Skin of body (tissue), 2 donors: ENCODE data around the gene SNX3. TPM values are rescaled to one million over a fixed set of nuclear protein-coding genes. Genes with fewer than 3 reads are reported as not detected.
"Not testable (repeated sequence)": the region's sequence is repeated elsewhere in the genome, so short reads cannot be mapped to it uniquely, and the experiment has no call there.

Source experiments
- DNase-seq: peaks from one replicate; lab custom pipeline; 2025; lab: John Stamatoyannopoulos, UW
- total RNA-seq: library from RNA; depleted of rRNA; stranded (reverse); fragments of >200 nt; gene quantifications from one replicate; pipeline ENCODE4 v1.2.3, GENCODE V29; 2014

Gene SNX3
- total RNA-seq, 1 donor from 2014 or later, result 166 TPM

- no peak for DNase-seq
Observed at GRCh38 chr6:108260126-108260808, 573 bp downstream of the SNX3 start.

- no peak for DNase-seq
Observed at GRCh38 chr6:108254433-108255410, 6.1 kb downstream of the SNX3 start.

DNA sequence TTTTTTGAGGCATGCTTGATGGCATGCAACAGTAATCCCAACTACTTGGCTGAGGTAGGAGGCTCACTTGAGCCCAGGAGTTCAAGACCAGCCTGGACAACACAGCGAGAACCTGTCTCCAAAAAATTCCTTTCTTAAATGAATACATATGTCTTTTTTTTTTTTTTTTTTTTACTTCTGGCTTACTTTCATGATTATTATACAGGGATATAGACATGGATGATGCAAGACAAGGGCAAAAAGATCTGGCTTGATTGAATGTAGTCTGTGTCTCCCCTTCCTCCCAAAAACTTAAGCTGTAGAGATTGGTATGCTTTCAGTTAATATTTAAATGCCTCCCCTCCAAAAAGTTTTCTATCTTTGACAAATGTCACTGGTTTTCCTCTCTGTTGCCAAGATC is 7.6 kb downstream of the SNX3 start:
- no peak for DNase-seq

GRCh38 chr6:108252055-108252454 is 8.8 kb downstream of the SNX3 start:
- DNase-seq, result no peak

DNA sequence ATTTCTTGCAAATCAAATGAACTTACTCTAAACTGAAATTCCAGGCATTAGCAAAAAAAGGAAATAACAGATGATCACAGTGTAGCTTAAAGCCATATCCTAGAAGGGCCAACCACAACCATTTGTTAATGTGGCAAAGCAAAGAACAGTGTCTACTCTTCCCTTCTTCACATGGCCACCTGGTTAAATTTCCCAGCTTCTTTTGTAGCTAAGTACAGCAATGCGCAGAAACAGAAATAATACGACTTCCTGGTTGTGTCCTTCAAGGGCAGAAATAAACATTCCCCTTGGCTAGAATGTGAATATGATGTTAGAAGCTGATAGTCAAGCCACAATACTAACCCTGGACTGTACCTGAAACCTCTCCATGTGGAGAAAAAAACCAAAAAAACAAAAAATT is 9.6 kb downstream of the SNX3 start:
- DNase-seq, result no peak

GRCh38 chr6:108250240-108250866 is 10.5 kb downstream of the SNX3 start:
- DNase-seq, result no peak

DNA sequence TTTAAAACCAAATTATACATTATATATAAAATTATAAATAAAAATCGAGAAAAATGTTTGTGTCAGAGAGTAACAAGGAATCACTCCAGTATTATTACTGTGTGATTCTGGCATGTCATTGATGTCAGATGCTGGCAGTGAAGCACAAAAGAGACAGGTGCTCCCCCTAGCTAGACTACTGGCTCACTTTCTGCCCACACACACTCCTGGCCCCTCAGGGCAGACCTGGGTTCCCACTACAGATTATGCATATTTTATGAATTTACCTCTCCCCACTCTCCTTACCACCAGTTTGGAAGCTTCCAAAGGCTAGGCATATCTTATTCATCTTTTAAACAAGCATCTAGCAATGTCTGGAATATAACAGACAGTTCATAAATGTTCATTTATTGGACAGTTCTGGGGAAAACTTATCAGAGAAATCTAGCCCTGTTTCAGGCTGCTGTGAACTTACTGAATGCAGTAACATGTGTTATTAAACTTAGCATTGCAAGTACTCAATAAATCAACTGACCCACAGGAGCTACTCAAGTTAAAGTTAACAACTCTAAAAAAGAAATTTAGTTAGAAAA is 12.8 kb downstream of the SNX3 start:
- DNase-seq, result no peak

DNA sequence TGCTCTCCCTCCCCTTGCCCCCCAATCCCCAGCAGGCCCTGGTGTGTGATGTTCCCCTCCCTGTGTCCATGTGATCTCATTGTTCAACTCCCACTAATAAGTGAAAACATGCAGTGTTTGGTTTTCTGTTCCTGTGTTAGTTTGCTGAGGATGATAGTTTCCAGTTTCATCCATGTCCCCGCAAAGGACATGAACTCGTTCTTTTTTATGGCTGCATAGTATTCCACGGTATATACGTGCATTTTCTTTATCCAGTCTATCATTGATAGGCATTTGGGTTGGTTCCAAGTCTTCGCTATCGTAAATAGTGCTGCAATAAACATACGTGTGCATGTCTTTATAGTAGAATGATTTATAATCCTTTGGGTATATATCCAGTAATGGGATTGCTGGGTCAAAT is 15.7 kb downstream of the SNX3 start:
- not testable (repeated sequence) for DNase-seq

DNA sequence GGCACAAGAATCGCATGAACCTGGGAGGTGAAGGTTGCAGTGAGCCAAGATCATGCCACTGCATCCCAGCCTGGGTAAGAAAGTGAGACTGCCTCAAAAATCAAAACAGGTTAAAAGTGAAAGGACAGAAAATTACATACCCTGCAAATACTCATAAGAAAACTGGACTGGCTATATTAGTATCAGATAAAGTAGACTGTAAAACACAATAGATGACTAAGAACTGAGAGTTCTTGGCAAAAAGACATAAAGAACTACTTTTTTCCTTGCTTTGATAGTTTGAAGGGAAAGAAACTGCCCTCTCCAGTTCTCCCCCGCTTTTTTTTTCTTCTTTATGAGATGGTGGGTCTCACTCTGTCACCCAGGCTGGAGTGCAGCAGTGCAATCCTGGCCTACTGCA is 17.0 kb downstream of the SNX3 start:
- no peak for DNase-seq

DNA sequence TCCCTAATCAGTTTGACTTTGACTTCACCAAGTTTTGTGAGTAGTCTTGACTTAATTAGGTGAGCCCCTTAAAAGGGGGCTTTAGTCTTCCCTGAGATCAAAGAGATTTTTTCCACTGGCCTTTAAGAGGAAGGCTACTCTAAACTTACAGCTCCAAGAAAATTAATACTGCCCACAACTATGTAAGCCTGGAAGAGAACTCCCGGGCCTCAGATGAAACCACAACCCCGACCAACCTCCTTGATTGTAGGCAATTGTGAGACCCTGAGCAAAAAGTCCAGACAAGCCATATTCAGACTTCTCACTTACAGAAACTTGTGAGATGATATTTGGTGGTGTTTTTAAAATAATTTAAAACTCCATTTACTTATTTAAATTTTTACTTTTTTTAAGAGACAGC is 18.1 kb downstream of the SNX3 start:
- no peak for DNase-seq

DNA sequence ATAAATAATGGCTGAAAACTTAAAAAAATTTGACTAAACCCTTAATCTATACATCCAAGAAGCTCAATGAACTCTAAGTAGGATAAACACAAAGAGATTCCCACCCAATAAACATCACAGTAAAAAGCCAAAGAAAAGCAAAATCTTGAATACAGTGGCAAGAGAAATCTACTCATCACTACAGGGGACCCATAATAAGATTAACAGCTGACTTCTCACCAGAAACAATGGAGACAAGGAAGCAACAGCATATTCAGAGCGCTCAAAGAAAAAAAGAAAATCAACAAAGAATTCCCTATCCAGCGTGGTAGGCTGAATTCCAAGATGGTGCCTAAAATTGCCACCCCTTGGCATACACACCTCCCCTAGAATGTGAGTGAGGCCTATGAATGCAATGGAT is 18.6 kb downstream of the SNX3 start:
- no peak for DNase-seq

- no peak for DNase-seq
Observed at GRCh38 chr6:108238322-108238721, 22.5 kb downstream of the SNX3 start.

GRCh38 chr6:108236791-108237190 is 24.0 kb downstream of the SNX3 start:
- no peak for DNase-seq

GRCh38 chr6:108235127-108235526 is 25.7 kb downstream of the SNX3 start:
- no peak for DNase-seq

DNA sequence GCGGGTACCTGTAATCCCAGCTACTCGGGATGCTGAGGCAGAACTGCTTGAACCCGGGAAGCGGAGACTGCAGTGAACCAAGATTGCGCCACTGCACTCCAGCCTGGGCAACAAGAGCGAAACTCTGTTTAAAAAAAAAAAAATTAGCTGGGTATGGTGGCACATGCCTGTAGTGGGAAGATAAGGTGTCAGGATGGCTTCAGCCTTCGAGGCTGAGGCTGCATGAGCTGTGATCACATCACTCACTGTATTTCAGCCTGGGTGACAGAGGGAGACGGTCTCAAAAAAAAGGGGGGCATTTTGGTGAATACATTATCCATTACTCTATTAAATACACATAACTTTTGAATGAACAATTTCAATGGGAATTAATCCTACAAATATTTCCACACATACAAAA is 32.4 kb downstream of the SNX3 start:
- DNase-seq, result no peak

GRCh38 chr6:108227290-108227689 is 33.5 kb downstream of the SNX3 start:
- DNase-seq, result no peak

DNA sequence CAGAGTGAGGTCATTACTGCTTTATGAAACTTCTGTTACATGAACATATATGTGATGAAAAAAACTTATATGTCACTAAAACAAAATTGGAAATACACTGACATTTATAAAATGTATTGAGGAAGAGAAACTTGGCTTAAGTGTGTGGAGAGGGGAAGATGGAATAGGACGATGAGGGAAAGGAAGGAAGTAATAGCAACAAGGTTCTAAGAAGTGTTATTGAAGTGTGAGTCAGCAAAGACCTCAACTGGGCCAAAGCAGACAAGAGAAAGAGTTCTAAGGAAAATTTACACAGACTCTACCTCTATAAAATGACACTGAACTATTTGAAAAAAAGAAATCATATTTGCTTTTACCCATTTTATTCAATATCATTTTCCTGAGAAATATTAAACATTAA is 38.3 kb downstream of the SNX3 start:
- no peak for DNase-seq

- no peak for DNase-seq
Observed at GRCh38 chr6:108222064-108222463, 38.8 kb downstream of the SNX3 start.

- DNase-seq, result no peak
Observed at GRCh38 chr6:108211671-108212070, 49.2 kb downstream of the SNX3 start.

DNA sequence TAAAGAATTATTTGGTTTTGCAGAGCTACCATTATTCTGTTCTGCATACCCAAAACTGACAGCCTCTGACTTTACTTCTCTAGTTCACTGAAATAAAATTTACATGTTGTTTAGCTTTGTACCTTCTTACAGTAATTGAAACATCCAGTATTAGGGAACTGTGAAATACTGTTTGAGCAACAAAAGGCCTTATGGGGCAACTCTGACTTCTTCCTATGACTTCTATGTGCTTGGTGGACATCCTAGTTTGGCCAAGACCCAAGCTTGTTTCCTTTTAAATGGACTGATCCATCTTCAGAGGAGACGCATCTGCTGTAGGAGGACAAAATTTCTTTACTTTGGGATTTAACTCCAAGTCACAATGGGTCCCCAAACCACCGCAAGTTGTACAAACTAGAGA is 50.3 kb downstream of the SNX3 start:
- DNase-seq, result no peak

DNA sequence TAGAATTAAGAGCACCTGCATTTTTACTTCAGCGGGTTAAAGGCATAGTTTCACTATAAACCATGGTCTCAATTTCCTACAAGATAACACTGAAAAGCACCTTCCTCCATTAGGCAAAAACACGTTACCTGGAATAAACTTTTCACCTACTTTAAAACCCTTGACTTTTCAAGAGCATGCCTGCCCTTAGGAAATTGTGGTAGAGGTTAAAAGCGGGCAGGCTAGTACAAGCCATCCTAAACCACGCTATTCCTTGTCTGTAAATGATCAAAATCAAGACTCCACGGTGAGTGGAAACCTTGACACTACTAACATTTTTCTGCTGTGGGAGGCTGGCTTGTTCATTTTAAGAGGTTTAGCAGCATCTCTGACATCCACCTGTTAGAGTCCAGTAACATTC is 51.1 kb downstream of the SNX3 start:
- no peak for DNase-seq

DNA sequence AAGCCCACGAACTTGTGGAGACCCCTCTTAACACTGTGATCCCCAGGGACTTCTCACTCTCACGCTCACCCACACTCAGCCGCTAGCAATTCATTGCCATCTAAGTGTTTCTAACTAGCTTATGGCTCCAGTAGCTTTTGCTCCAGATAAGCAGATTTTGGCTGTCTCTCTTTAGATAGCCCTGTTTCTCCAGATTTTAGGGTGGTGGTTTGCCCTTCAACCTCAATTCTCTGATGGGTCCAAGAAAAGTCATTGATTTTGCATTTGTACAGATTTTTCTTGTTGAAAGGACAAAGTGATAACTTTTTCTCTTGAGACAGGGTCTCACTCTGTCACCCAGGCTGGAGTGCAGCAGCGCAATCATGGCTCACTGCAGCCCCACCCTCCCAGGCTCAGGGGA is 53.8 kb downstream of the SNX3 start:
- DNase-seq, result no peak
